ENCODE results near the gene JAM2. TPM values are rescaled to one million over a fixed set of nuclear protein-coding genes. Genes with fewer than 3 reads are reported as not detected.

The JAM2 gene
- total RNA-seq, 6 donors from 2014 or later = 7.8 to 29.3 (median 11.2) TPM

DNA sequence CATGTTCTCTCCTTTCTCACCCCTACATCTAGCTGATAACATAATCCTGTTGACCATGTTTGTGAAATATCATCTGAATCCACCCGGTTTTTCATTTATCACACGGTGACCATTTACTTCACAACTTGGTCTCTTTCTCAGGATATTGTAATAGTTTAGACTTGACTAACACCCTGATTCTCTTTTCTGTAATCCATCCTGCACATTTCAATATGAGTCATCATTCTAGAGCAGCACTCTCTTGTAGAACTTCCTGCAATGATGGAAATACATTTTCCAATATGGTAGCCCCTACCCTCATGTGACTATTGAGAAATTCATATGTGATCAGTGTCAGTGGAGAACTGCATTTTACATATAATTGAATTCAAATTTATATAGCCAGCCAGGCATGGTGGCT lies 2.3 kb upstream of the JAM2 start:
- 88% methylated on average over 2 of the region's 2 CpGs for WGBS, 2 donors
- no peak overlapping the region for H3K4me3 ChIP-seq

GRCh38 chr21:25637851-25638659 lies 1.0 kb upstream of the JAM2 start:
- peak overlapping the region in 1 of 4 donors; percentile 90 for H3K27ac ChIP-seq
- H3K27me3 ChIP-seq = peaks cover 0 to 7% (median 1%) of the 10 kb centered on the region in 4 donors
- DNase-seq (no peak), ATAC-seq (ENCODE audit: low FRiP score in 2 of 2) (no peak)
- peak overlapping the region in 2 of 4 donors; percentile 62 to 74 for H3K4me3 ChIP-seq
- H3K4me1 ChIP-seq = peaks cover 7 to 21% (median 18%) of the 10 kb centered on the region in 4 donors
- WGBS, 2 donors = 65% methylated on average over 5 of the region's 5 CpGs
- no peaks in the 10 kb centered on the region for H3K36me3 ChIP-seq
- H3K9me3 ChIP-seq = no peaks in the 10 kb centered on the region
- TF ChIP-seq POLR2AphosphoS5 (IDR thresholded peaks at IDR 0.05) (no peak), POLR2A (IDR thresholded peaks at IDR 0.05) (no peak), CTCF (IDR thresholded peaks at IDR 0.05) (no peak), EP300 (IDR thresholded peaks at IDR 0.05) (no peak)

More for the DNA sequence above, 2.3 kb upstream of the JAM2 start:
- ATAC-seq (ENCODE audit: low FRiP score in 2 of 2) (no peak), DNase-seq (no peak)
- no peak for TF ChIP-seq POLR2AphosphoS5 (IDR thresholded peaks at IDR 0.05)
- TF ChIP-seq EP300 (IDR thresholded peaks at IDR 0.05) = no peak
- TF ChIP-seq POLR2A (IDR thresholded peaks at IDR 0.05) = no peak
- no peak for TF ChIP-seq CTCF (IDR thresholded peaks at IDR 0.05)
- Histone ChIP-seq H3K9me3 (no peaks in the 10 kb centered on the region), H3K27me3 (peaks cover 0 to 7% (median 1%) of the 10 kb centered on the region in 4 donors), H3K27ac (no peak overlapping the region), H3K4me1 (peaks cover 7 to 21% (median 18%) of the 10 kb centered on the region in 4 donors), H3K36me3 (no peaks in the 10 kb centered on the region)

DNA sequence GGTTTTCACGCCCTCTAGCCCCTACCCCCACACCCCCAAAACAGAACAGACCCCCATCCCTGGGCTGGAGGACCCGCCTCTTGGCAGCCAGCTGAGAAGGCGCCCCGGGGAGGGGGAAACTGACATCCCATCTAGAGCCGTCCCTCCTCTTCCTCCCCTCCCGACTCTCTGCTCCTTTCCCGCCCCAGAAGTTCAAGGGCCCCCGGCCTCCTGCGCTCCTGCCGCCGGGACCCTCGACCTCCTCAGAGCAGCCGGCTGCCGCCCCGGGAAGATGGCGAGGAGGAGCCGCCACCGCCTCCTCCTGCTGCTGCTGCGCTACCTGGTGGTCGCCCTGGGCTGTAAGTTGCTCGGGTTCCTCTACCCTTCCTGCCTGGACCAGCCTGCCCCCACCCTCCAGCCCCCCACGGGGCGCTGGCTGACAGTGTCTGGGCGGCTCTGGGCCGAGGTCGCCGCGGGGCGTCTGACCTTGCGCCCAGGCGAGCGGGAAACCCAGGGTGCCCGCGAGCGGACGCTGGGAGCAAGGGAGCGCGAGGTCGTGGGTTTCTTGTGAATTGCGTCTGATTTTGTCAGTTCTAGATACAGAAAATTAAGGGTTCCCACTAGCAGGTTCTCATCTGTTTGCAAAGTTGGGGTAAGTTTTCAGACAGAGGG lies 618 bp downstream of the JAM2 start:
- peak; percentile 70 to 73 for ATAC-seq (ENCODE audit: low FRiP score in 2 of 2)
- TF ChIP-seq POLR2AphosphoS5 (IDR thresholded peaks at IDR 0.05) (no peak), CTCF (IDR thresholded peaks at IDR 0.05) (peak in 2 of 6 experiments; percentile 15 to 30), POLR2A (IDR thresholded peaks at IDR 0.05) (peak in 1 of 4 donors; percentile 6), EP300 (IDR thresholded peaks at IDR 0.05) (no peak)
- peaks cover 0 to 7% (median 1%) of the 10 kb centered on the region in 4 donors for H3K27me3 ChIP-seq
- peak overlapping the region; percentile 83 to 90 (median 88) for H3K27ac ChIP-seq
- H3K36me3 ChIP-seq = no peaks in the 10 kb centered on the region
- WGBS, 2 donors = 2% methylated on average over 11 to 39 of the region's 40 CpGs
- peak; percentile 24 to 84 for DNase-seq
- H3K4me1 ChIP-seq = peaks cover 7 to 21% (median 18%) of the 10 kb centered on the region in 4 donors
- H3K9me3 ChIP-seq = no peaks in the 10 kb centered on the region
- H3K4me3 ChIP-seq = peak overlapping the region; percentile 50 to 74 (median 62)

GRCh38 chr21:25640202-25640942 lies 1.3 kb downstream of the JAM2 start:
- H3K9me3 ChIP-seq = no peaks in the 10 kb centered on the region
- DNase-seq = peak; percentile 21 to 75
- H3K27me3 ChIP-seq = peaks cover 0 to 7% (median 1%) of the 10 kb centered on the region in 4 donors
- H3K4me3 ChIP-seq = peak overlapping the region; percentile 50 to 74 (median 62)
- no peak for TF ChIP-seq EP300 (IDR thresholded peaks at IDR 0.05)
- no peak for TF ChIP-seq CTCF (IDR thresholded peaks at IDR 0.05)
- TF ChIP-seq POLR2AphosphoS5 (IDR thresholded peaks at IDR 0.05) = no peak
- no peak for TF ChIP-seq POLR2A (IDR thresholded peaks at IDR 0.05)
- H3K27ac ChIP-seq = peak overlapping the region; percentile 83 to 90 (median 88)
- peak in 1 of 2 donors; percentile 48 for ATAC-seq (ENCODE audit: low FRiP score in 2 of 2)
- 13 to 14% methylated on average over 12 to 15 of the region's 27 CpGs for WGBS, 2 donors
- H3K4me1 ChIP-seq = peaks cover 7 to 21% (median 18%) of the 10 kb centered on the region in 4 donors
- no peaks in the 10 kb centered on the region for H3K36me3 ChIP-seq
